Kidney (tissue), 14 donors: Measurements from ENCODE around the gene DBNL. TPM values are rescaled to one million over a fixed set of nuclear protein-coding genes. Genes with fewer than 3 reads are reported as not detected.

Experiments
- DNase-seq, 5 donors: peaks; one replicate each; pipeline ENCODE4 v3.0.0-alpha.2; 2013 to 2020
- FAIRE-seq: peaks from 2 replicates; lab custom pipeline; 2012; peaks lifted over from hg19 to GRCh38; lab: Jason Lieb, UNC
- H3K27ac ChIP-seq, 2 donors: one replicate each; pipeline ENCODE4 v1.7.0; 2013; ENCODE audit warnings: low read depth in 2 of 2, low read length in 2 of 2, inconsistent platforms in 1 of 2
- H3K27me3 ChIP-seq: one replicate; pipeline ENCODE4 v1.7.1; 2013; ENCODE audit warnings: low read length, inconsistent platforms; ENCODE audit not compliant: control insufficient read depth, insufficient read depth
- H3K36me3 ChIP-seq, 3 donors: one replicate each; pipeline versions ENCODE4 v1.7.0 to v1.7.1; 2013; ENCODE audit warnings: low read length in 3 of 3, control low read depth in 1 of 3, inconsistent platforms in 1 of 3; ENCODE audit not compliant: insufficient read depth in 3 of 3, control insufficient read depth in 2 of 3
- H3K4me1 ChIP-seq, 3 donors: one replicate each; pipeline versions ENCODE4 v1.7.0 to v1.7.1; 2013; ENCODE audit warnings: low read length in 3 of 3, inconsistent platforms in 1 of 3, low read depth in 1 of 3; ENCODE audit not compliant: control insufficient read depth in 2 of 3, insufficient read depth in 2 of 3
- H3K4me3 ChIP-seq, 3 donors: one replicate each; pipeline versions ENCODE4 v1.7.0 to v1.8.1; 2013; ENCODE audit warnings: low read length in 3 of 3, control low read depth in 1 of 3, inconsistent platforms in 1 of 3
- H3K9ac ChIP-seq, 3 donors: one replicate each; pipeline versions ENCODE4 v1.7.0 to v1.7.1; 2013; ENCODE audit warnings: low read length in 3 of 3, control low read depth in 1 of 3, inconsistent platforms in 1 of 3
- H3K9me3 ChIP-seq, 3 donors: one replicate each; pipeline versions ENCODE4 v1.7.0 to v1.7.1; 2013; ENCODE audit warnings: low read length in 3 of 3, control low read depth in 1 of 3, inconsistent platforms in 1 of 3; ENCODE audit not compliant: control insufficient read depth in 2 of 3, insufficient read depth in 1 of 3
- CTCF ChIP-seq: IDR thresholded peaks from 3 replicates; pipeline ENCODE4 v1.5.1; 2012; ENCODE audit warnings: mild to moderate bottlenecking, moderate library complexity, borderline replicate concordance; ENCODE audit not compliant: insufficient read depth; ENCODE audit errors: extremely low read depth
- intact Hi-C: fragments of 100-400 bp; cut with DNase I; formaldehyde crosslinking; loops from one replicate; pipeline ENCODE4 v1.11.1; 2022
- polyA plus RNA-seq: library from polyadenylated mRNA; stranded (reverse); fragments of 350-450 nt; fragmentation: Illumina TruSeq; extraction: RNeasy Lipid Tissue Mini Kit (QIAGEN cat#74804); gene quantifications from one replicate; pipeline ENCODE4 v1.2.3, GENCODE V29; 2014; ENCODE audit warnings: low read depth, low replicate concordance; ENCODE audit not compliant: insufficient read depth
- total RNA-seq: library from RNA; stranded (reverse); fragmentation: NEBNext Ultra II Directional; extraction: Animal tissue kit (Norgen Biotek cat#: 25700); gene quantifications from one replicate; pipeline ENCODE4 v1.2.1, GENCODE V29; 2021
- donor health status: control.
- donor health status: control.
- donor health status: control.
- donor health status: control.
- donor health status: control.
- donor health status: DM: yes; HTN: yes; CAD: no.
- donor health status: Normal renal cell carcinoma (clear cell type).

DBNL gene
- total and polyA plus RNA-seq, 2 donors from 2014 or later: 85.9 to 103 TPM

GRCh38 chr7:44081266-44081748 is 36.8 kb downstream of the DBNL start:
- H3K4me1 ChIP-seq: peaks cover 3 to 40% (median 34%) of the 10 kb centered on the region in 3 donors
- H3K27ac ChIP-seq: peak overlapping the region in 1 of 2 donors; percentile 32
- no peak for TF ChIP-seq CTCF
- no peak for FAIRE-seq
- H3K36me3 ChIP-seq: peaks cover 2 to 25% (median 7%) of the 10 kb centered on the region in 3 donors
- intact Hi-C loops: no loop called here
- H3K9me3 ChIP-seq: no peaks in the 10 kb centered on the region
- peak overlapping the region in 2 of 3 donors; percentile 51 to 61 for H3K9ac ChIP-seq
- H3K27me3 ChIP-seq: no peaks in the 10 kb centered on the region
- DNase-seq: peak in 1 of 5 donors; percentile 28
- H3K4me3 ChIP-seq: peak overlapping the region in 1 of 3 donors; percentile 95

GRCh38 chr7:44082541-44083207 is 38.2 kb downstream of the DBNL start:
- no peak for TF ChIP-seq CTCF
- Histone ChIP-seq H3K27me3 (no peaks in the 10 kb centered on the region), H3K27ac (peak overlapping the region; percentile 78 to 94), H3K36me3 (peaks cover 2 to 22% (median 7%) of the 10 kb centered on the region in 3 donors), H3K4me1 (peaks cover 3 to 31% (median 24%) of the 10 kb centered on the region in 3 donors), H3K9ac (peak overlapping the region in 2 of 3 donors; percentile 14 to 36), H3K4me3 (peak overlapping the region in 2 of 3 donors; percentile 66 to 70), H3K9me3 (no peaks in the 10 kb centered on the region)
- intact Hi-C loops: no loop called here
- no peak for FAIRE-seq
- peak; percentile 99 to 100 (median 99) for DNase-seq

GRCh38 chr7:44083796-44084195 is 39.3 kb downstream of the DBNL start:
- H3K27me3 ChIP-seq: no peaks in the 10 kb centered on the region
- DNase-seq (peak in 1 of 5 donors; percentile 38), FAIRE-seq (no peak)
- intact Hi-C loops: no loop called here
- H3K9ac ChIP-seq: no peak overlapping the region
- no peaks in the 10 kb centered on the region for H3K9me3 ChIP-seq
- H3K4me3 ChIP-seq: no peak overlapping the region
- H3K4me1 ChIP-seq: peaks cover 0 to 32% (median 23%) of the 10 kb centered on the region in 3 donors
- H3K27ac ChIP-seq: peak overlapping the region in 1 of 2 donors; percentile 32
- peaks cover 0 to 18% (median 6%) of the 10 kb centered on the region in 3 donors for H3K36me3 ChIP-seq
- TF ChIP-seq CTCF: no peak
